ENCODE measurements around the gene EMC7. TPM values are rescaled to one million over a fixed set of nuclear protein-coding genes. Genes with fewer than 3 reads are reported as not detected.

Gene EMC7
- total and polyA plus RNA-seq, 2 of the 13 experiments (the other 11 are each of a cell fraction or from before 2014, with no cell fraction given): 46.8 to 113 TPM

DNA sequence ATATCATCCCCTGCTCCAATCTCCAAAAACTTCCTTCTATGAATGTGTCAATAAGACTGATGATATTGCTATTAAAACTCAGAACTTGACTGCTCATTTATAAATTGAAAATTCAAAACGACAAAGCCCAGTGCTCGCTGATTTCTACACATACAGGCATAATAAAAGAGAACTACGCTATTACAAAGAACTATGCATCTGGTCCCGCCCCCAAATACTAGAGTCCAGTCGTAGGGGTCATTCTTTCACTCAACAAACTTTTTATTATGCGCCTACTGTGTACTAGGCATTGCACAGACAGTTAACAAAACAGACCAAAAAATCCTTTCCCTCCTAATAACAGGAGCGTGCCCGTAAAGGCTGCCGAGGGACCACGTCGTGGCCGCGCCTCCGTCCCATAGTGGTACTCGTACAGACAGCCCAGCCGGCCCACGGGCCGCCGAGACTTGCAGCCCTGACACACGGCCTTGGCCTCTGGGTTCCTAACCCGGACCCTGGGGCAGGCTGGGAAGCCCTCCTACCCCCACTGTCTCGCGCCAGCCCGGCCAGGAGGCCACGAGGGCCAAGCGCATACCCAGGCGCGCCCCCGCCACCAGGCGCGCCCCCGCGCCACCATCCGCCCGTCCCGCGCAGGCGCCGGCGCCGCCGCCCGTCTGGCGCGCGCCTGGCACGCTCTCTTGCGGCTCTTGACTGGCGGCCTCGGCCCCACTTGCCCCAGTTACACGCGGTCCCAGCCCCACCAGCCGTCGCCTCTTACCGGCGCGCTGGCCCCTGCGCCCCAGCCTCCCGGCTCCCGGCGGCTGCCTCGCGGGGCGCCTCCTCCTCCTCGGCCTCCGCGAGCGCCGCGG, 63.4 kb downstream of the EMC7 start (continued):
- TF ChIP-seq IRX3 (CRISPR knock-in tag; IDR thresholded peaks at IDR 0.05; ENCODE audit: borderline replicate concordance, low read depth) (peak; percentile 76), SP2 (CRISPR knock-in tag; IDR thresholded peaks at IDR 0.05) (no peak), ZSCAN30 (CRISPR knock-in tag; IDR thresholded peaks at IDR 0.05) (no peak), ZNF296 (CRISPR knock-in tag; conservative IDR thresholded peaks at IDR 0.05) (no peak), RAD21 (CRISPR knock-in tag; IDR thresholded peaks at IDR 0.05) (0 out of 2 replicates have a peak, but pooled peaks have one; percentile 7), PPARG (CRISPR knock-in tag; conservative IDR thresholded peaks at IDR 0.05) (no peak), ZNF543 (CRISPR knock-in tag; IDR thresholded peaks at IDR 0.05) (no peak), NR2F2 (IDR thresholded peaks at IDR 0.05; ENCODE audit: borderline replicate concordance, low read depth) (no peak), JUND (CRISPR knock-in tag; IDR thresholded peaks at IDR 0.05) (no peak), IKZF4 (CRISPR knock-in tag; IDR thresholded peaks at IDR 0.05; ENCODE audit: borderline replicate concordance, low read depth, not compliant biosample characterization) (no peak), ZBTB21 (CRISPR knock-in tag; IDR thresholded peaks at IDR 0.05) (no peak), MEIS1 (CRISPR knock-in tag; IDR thresholded peaks at IDR 0.05; ENCODE audit: borderline replicate concordance) (0 out of 2 replicates have a peak, but pooled peaks have one; percentile 7), ZNF766 (CRISPR knock-in tag; IDR thresholded peaks at IDR 0.05; ENCODE audit: borderline replicate concordance) (peak; percentile 20; the same call in 1 of the 2 replicates), POLR2AphosphoS2 (IDR thresholded peaks at IDR 0.05; ENCODE audit: low read depth, low read length) (no peak), ZFY (CRISPR knock-in tag; IDR thresholded peaks at IDR 0.05) (peak; percentile 91), ZNF775 (CRISPR knock-in tag; IDR thresholded peaks at IDR 0.05; ENCODE audit: borderline replicate concordance) (no peak), SNAPC2 (CRISPR knock-in tag; IDR thresholded peaks at IDR 0.05) (no peak), ZSCAN22 (CRISPR knock-in tag; IDR thresholded peaks at IDR 0.05) (no peak), ZNF367 (CRISPR knock-in tag; IDR thresholded peaks at IDR 0.05; ENCODE audit: borderline replicate concordance) (no peak), ZNF598 (CRISPR knock-in tag; IDR thresholded peaks at IDR 0.05; ENCODE audit: borderline replicate concordance) (no peak)
- TF ChIP-seq, protein P1, sequence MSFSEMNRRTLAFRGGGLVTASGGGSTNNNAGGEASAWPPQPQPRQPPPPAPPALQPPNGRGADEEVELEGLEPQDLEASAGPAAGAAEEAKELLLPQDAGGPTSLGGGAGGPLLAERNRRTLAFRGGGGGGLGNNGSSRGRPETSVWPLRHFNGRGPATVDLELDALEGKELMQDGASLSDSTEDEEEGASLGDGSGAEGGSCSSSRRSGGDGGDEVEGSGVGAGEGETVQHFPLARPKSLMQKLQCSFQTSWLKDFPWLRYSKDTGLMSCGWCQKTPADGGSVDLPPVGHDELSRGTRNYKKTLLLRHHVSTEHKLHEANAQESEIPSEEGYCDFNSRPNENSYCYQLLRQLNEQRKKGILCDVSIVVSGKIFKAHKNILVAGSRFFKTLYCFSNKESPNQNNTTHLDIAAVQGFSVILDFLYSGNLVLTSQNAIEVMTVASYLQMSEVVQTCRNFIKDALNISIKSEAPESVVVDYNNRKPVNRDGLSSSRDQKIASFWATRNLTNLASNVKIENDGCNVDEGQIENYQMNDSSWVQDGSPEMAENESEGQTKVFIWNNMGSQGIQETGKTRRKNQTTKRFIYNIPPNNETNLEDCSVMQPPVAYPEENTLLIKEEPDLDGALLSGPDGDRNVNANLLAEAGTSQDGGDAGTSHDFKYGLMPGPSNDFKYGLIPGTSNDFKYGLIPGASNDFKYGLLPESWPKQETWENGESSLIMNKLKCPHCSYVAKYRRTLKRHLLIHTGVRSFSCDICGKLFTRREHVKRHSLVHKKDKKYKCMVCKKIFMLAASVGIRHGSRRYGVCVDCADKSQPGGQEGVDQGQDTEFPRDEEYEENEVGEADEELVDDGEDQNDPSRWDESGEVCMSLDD (CRISPR knock-in tag; IDR thresholded peaks at IDR 0.05; ENCODE audit: borderline replicate concordance): no peak
- TF ChIP-seq, protein P2, sequence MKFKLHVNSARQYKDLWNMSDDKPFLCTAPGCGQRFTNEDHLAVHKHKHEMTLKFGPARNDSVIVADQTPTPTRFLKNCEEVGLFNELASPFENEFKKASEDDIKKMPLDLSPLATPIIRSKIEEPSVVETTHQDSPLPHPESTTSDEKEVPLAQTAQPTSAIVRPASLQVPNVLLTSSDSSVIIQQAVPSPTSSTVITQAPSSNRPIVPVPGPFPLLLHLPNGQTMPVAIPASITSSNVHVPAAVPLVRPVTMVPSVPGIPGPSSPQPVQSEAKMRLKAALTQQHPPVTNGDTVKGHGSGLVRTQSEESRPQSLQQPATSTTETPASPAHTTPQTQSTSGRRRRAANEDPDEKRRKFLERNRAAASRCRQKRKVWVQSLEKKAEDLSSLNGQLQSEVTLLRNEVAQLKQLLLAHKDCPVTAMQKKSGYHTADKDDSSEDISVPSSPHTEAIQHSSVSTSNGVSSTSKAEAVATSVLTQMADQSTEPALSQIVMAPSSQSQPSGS (CRISPR knock-in tag; IDR thresholded peaks at IDR 0.05): no peak
- TF ChIP-seq, protein P3, sequence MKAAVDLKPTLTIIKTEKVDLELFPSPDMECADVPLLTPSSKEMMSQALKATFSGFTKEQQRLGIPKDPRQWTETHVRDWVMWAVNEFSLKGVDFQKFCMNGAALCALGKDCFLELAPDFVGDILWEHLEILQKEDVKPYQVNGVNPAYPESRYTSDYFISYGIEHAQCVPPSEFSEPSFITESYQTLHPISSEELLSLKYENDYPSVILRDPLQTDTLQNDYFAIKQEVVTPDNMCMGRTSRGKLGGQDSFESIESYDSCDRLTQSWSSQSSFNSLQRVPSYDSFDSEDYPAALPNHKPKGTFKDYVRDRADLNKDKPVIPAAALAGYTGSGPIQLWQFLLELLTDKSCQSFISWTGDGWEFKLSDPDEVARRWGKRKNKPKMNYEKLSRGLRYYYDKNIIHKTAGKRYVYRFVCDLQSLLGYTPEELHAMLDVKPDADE (CRISPR knock-in tag; IDR thresholded peaks at IDR 0.05): 0 out of 2 replicates have a peak, but pooled peaks have one; percentile 31
- TF ChIP-seq, protein P4, sequence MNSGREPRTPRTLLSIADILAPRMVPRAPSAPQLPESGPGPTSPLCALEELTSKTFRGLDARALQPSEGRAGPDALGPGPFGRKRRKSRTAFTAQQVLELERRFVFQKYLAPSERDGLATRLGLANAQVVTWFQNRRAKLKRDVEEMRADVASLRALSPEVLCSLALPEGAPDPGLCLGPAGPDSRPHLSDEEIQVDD (CRISPR knock-in tag; IDR thresholded peaks at IDR 0.05; ENCODE audit: borderline replicate concordance): 0 out of 2 replicates have a peak, but pooled peaks have one; percentile 63

Measured in HepG2 (cell line).